ENCODE data around the gene KLHL10. TPM values are rescaled to one million over a fixed set of nuclear protein-coding genes. Genes with fewer than 3 reads are reported as not detected.

Gene KLHL10
- total and polyA plus RNA-seq, 2 experiments from 2014 or later: 0.13 to 0.42 TPM

DNA sequence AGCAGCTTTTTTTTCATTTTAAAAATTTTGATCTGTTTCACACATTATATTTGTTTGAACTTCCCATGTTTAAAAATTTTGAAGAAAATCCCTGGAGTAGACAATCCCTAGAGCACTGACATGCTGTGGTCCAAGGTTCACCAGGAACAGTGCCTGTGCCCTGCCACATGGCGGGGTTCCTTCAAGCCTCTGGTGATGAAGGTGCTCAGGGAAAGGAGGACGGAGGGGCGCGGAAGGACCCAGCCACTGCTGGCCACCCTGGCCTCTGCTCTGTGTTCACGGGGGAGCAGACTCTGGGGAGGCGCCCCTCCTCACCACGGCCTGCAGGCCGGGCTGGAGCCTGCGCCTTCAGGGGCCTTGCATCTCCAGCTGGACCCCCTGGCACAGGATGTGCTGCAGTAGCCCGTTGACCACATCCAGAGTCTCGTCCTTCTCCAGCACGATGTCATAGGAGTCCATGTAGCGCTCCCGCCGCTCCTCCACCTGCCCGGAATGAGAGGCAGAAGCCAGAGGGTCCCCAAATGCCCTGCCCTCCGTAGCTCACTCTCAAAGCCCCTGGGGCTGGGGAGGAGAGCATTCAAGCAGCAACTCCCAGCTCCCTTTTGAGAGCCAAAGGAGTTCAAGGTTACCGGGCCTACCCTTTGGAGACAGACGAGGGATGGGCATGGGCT lies 12.3 kb upstream of the KLHL10 start:
- no peak overlapping the region; the same call in 1 of the 2 replicates for H3K27ac Mint-ChIP-seq
- no peak overlapping the region for H3K4me3 Mint-ChIP-seq
- ATAC-seq: no peak
- Histone ChIP-seq H3K4me1 (ENCODE audit: insufficient read depth) (no peaks in the 10 kb centered on the region; the same call in 1 of the 2 replicates), H3K27me3 (ENCODE audit: insufficient read depth) (no peaks in the 10 kb centered on the region), H3K27ac (ENCODE audit: low read depth) (no peak overlapping the region), H3K9me2 (ENCODE audit: insufficient read depth) (no peaks in the 10 kb centered on the region), H3K36me3 (ENCODE audit: insufficient read depth) (peaks cover 4% of the 10 kb centered on the region), H3F3A (replicated peaks; ENCODE audit: low read depth) (no peaks in the 10 kb centered on the region; the same call in 1 of the 2 replicates), H3K4me3 (no peak overlapping the region), H3K4me2 (no peak overlapping the region), H2AFZ (no peak overlapping the region), H3K79me2 (replicated peaks; ENCODE audit: insufficient read depth) (no peaks in the 10 kb centered on the region), H4K20me1 (replicated peaks; ENCODE audit: insufficient read depth) (no peaks in the 10 kb centered on the region; the same call in 1 of the 2 replicates)
- peaks cover 65% of the 10 kb centered on the region for H3K36me3 Mint-ChIP-seq (ENCODE audit: low read depth)
- no peak for DNase-seq (ENCODE audit: low spot score)
- TF ChIP-seq EZH2 (IDR thresholded peaks at IDR 0.05; ENCODE audit: low read depth, unreplicated experiment) (no peak), POLR2AphosphoS5 (IDR thresholded peaks at IDR 0.05; ENCODE audit: low read depth) (no peak), ZNF331 (CRISPR knock-in tag; IDR thresholded peaks at IDR 0.05; ENCODE audit: low read depth) (no peak), ZNF114 (CRISPR knock-in tag; IDR thresholded peaks at IDR 0.05) (no peak), CREB1 (CRISPR knock-in tag; IDR thresholded peaks at IDR 0.05; ENCODE audit: low read depth) (no peak), STAT1 (IDR thresholded peaks at IDR 0.05; ENCODE audit: unreplicated experiment) (no peak), NANOG (IDR thresholded peaks at IDR 0.05; ENCODE audit: borderline replicate concordance) (no peak), JUNB (IDR thresholded peaks at IDR 0.05; ENCODE audit: unreplicated experiment) (no peak), EZH2phosphoT487 (IDR thresholded peaks at IDR 0.05; ENCODE audit: unreplicated experiment) (no peak)
- TF ChIP-seq, protein P1, sequence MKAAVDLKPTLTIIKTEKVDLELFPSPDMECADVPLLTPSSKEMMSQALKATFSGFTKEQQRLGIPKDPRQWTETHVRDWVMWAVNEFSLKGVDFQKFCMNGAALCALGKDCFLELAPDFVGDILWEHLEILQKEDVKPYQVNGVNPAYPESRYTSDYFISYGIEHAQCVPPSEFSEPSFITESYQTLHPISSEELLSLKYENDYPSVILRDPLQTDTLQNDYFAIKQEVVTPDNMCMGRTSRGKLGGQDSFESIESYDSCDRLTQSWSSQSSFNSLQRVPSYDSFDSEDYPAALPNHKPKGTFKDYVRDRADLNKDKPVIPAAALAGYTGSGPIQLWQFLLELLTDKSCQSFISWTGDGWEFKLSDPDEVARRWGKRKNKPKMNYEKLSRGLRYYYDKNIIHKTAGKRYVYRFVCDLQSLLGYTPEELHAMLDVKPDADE (IDR thresholded peaks at IDR 0.05): no peak
- TF ChIP-seq, protein P2, sequence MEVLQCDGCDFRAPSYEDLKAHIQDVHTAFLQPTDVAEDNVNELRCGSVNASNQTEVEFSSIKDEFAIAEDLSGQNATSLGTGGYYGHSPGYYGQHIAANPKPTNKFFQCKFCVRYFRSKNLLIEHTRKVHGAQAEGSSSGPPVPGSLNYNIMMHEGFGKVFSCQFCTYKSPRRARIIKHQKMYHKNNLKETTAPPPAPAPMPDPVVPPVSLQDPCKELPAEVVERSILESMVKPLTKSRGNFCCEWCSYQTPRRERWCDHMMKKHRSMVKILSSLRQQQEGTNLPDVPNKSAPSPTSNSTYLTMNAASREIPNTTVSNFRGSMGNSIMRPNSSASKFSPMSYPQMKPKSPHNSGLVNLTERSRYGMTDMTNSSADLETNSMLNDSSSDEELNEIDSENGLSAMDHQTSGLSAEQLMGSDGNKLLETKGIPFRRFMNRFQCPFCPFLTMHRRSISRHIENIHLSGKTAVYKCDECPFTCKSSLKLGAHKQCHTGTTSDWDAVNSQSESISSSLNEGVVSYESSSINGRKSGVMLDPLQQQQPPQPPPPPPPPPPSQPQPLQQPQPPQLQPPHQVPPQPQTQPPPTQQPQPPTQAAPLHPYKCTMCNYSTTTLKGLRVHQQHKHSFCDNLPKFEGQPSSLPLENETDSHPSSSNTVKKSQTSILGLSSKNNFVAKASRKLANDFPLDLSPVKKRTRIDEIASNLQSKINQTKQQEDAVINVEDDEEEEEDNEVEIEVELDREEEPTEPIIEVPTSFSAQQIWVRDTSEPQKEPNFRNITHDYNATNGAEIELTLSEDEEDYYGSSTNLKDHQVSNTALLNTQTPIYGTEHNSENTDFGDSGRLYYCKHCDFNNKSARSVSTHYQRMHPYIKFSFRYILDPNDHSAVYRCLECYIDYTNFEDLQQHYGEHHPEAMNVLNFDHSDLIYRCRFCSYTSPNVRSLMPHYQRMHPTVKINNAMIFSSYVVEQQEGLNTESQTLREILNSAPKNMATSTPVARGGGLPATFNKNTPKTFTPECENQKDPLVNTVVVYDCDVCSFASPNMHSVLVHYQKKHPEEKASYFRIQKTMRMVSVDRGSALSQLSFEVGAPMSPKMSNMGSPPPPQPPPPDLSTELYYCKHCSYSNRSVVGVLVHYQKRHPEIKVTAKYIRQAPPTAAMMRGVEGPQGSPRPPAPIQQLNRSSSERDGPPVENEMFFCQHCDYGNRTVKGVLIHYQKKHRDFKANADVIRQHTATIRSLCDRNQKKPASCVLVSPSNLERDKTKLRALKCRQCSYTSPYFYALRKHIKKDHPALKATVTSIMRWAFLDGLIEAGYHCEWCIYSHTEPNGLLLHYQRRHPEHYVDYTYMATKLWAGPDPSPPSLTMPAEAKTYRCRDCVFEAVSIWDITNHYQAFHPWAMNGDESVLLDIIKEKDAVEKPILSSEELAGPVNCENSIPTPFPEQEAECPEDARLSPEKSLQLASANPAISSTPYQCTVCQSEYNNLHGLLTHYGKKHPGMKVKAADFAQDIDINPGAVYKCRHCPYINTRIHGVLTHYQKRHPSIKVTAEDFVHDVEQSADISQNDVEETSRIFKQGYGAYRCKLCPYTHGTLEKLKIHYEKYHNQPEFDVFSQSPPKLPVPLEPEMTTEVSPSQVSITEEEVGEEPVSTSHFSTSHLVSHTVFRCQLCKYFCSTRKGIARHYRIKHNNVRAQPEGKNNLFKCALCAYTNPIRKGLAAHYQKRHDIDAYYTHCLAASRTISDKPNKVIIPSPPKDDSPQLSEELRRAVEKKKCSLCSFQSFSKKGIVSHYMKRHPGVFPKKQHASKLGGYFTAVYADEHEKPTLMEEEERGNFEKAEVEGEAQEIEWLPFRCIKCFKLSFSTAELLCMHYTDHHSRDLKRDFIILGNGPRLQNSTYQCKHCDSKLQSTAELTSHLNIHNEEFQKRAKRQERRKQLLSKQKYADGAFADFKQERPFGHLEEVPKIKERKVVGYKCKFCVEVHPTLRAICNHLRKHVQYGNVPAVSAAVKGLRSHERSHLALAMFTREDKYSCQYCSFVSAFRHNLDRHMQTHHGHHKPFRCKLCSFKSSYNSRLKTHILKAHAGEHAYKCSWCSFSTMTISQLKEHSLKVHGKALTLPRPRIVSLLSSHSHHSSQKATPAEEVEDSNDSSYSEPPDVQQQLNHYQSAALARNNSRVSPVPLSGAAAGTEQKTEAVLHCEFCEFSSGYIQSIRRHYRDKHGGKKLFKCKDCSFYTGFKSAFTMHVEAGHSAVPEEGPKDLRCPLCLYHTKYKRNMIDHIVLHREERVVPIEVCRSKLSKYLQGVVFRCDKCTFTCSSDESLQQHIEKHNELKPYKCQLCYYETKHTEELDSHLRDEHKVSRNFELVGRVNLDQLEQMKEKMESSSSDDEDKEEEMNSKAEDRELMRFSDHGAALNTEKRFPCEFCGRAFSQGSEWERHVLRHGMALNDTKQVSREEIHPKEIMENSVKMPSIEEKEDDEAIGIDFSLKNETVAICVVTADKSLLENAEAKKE (CRISPR knock-in tag; IDR thresholded peaks at IDR 0.05): no peak
- TF ChIP-seq, protein P3, sequence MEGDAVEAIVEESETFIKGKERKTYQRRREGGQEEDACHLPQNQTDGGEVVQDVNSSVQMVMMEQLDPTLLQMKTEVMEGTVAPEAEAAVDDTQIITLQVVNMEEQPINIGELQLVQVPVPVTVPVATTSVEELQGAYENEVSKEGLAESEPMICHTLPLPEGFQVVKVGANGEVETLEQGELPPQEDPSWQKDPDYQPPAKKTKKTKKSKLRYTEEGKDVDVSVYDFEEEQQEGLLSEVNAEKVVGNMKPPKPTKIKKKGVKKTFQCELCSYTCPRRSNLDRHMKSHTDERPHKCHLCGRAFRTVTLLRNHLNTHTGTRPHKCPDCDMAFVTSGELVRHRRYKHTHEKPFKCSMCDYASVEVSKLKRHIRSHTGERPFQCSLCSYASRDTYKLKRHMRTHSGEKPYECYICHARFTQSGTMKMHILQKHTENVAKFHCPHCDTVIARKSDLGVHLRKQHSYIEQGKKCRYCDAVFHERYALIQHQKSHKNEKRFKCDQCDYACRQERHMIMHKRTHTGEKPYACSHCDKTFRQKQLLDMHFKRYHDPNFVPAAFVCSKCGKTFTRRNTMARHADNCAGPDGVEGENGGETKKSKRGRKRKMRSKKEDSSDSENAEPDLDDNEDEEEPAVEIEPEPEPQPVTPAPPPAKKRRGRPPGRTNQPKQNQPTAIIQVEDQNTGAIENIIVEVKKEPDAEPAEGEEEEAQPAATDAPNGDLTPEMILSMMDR (conservative IDR thresholded peaks at IDR 0.05; ENCODE audit: low read depth in 2 of 2): no peak
- TF ChIP-seq, protein P4, sequence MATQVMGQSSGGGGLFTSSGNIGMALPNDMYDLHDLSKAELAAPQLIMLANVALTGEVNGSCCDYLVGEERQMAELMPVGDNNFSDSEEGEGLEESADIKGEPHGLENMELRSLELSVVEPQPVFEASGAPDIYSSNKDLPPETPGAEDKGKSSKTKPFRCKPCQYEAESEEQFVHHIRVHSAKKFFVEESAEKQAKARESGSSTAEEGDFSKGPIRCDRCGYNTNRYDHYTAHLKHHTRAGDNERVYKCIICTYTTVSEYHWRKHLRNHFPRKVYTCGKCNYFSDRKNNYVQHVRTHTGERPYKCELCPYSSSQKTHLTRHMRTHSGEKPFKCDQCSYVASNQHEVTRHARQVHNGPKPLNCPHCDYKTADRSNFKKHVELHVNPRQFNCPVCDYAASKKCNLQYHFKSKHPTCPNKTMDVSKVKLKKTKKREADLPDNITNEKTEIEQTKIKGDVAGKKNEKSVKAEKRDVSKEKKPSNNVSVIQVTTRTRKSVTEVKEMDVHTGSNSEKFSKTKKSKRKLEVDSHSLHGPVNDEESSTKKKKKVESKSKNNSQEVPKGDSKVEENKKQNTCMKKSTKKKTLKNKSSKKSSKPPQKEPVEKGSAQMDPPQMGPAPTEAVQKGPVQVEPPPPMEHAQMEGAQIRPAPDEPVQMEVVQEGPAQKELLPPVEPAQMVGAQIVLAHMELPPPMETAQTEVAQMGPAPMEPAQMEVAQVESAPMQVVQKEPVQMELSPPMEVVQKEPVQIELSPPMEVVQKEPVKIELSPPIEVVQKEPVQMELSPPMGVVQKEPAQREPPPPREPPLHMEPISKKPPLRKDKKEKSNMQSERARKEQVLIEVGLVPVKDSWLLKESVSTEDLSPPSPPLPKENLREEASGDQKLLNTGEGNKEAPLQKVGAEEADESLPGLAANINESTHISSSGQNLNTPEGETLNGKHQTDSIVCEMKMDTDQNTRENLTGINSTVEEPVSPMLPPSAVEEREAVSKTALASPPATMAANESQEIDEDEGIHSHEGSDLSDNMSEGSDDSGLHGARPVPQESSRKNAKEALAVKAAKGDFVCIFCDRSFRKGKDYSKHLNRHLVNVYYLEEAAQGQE (IDR thresholded peaks at IDR 0.05; ENCODE audit: unreplicated experiment): no peak
- no peaks in the 10 kb centered on the region for H3K9me3 Mint-ChIP-seq
- H3K4me1 Mint-ChIP-seq: peaks cover 5% of the 10 kb centered on the region; the same call in 2 of the 3 replicates
- peaks cover 16% of the 10 kb centered on the region for H3K27me3 Mint-ChIP-seq (ENCODE audit: insufficient read depth, low read depth, poor library complexity)

Data from GM23338 (cell line).